Progenitor cell of endocrine pancreas (in vitro differentiated cells): ENCODE measurements around the gene AKT3. TPM values are rescaled to one million over a fixed set of nuclear protein-coding genes. Genes with fewer than 3 reads are reported as not detected.
"Not testable (repeated sequence)": the region's sequence is repeated elsewhere in the genome, so short reads cannot be mapped to it uniquely, and the experiment has no call there.

ENCODE experiments used
- DNase-seq: peaks from one replicate; pipeline ENCODE4 v3.0.0; 2021; ENCODE audit warnings: low spot score; ENCODE audit not compliant: unreplicated experiment
- H3K27ac Mint-ChIP-seq: 2 replicates; pipeline ENCODE4 v1.8.0; 2021; ENCODE audit warnings: mild to moderate bottlenecking, moderate library complexity, mixed read lengths
- H3K27me3 Mint-ChIP-seq: 2 replicates; pipeline ENCODE4 v1.8.0; 2021; ENCODE audit warnings: mixed read lengths
- H3K36me3 Mint-ChIP-seq: 2 replicates; pipeline ENCODE4 v1.8.0; 2022; ENCODE audit warnings: mixed read lengths; ENCODE audit not compliant: insufficient read depth
- H3K4me1 Mint-ChIP-seq: 2 replicates; pipeline ENCODE4 v1.8.0; 2021; ENCODE audit warnings: low read depth, mixed read lengths
- H3K4me3 Mint-ChIP-seq: 2 replicates; pipeline ENCODE4 v1.8.0; 2021; ENCODE audit warnings: low read depth, mild to moderate bottlenecking, moderate library complexity, mixed read lengths
- H3K9me3 Mint-ChIP-seq: 2 replicates; pipeline ENCODE4 v1.8.0; 2021; ENCODE audit warnings: low read depth, mixed read lengths
- CTCF ChIP-seq: fragments of 200-600 bp; sonication (generic); IDR thresholded peaks from one replicate; pipeline ENCODE4 v1.5.0; 2021; ENCODE audit warnings: antibody characterized with exemption, mild to moderate bottlenecking; ENCODE audit not compliant: unreplicated experiment
- total RNA-seq: library from RNA; stranded (reverse); gene quantifications from 2 replicates; pipeline ENCODE4 v1.2.1, GENCODE V29; 2021

Gene AKT3
- total RNA-seq, 1 donor from 2014 or later = 45.5 TPM

DNA sequence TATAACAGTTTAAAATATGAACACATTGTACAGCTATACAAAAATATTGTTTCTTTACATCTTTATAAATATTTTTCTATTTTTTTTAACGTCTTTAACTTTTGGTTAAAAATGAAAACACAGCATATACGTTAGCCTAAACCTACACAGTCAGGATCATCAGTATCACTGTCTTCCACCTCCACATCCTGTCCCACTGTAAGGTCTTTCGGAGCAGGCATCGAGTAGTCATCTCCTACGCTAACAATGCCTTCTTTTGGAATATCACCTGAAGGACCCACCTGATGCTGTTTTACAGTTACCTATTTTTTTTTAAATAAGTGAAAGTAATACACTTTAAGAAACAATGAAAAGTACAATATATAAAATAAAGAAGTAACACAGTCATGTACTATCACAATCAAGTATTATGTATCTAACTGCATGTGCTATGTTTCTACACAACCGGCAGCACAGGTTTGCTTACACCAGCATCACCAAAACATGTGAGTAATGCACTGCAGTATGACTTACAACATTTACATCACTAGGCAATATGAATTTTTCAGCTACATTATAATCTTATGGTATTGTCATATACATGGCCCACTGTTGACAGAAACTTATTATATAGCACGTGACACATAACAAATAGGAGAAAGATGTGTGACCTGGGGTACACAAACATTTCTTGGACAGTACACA lies 254.4 kb downstream of the AKT3 start:
- DNase-seq = no peak
- Mint-ChIP-seq H3K4me3 (no peak overlapping the region), H3K9me3 (no peaks in the 10 kb centered on the region), H3K27me3 (no peaks in the 10 kb centered on the region), H3K4me1 (no peaks in the 10 kb centered on the region), H3K27ac (no peak overlapping the region), H3K36me3 (no peaks in the 10 kb centered on the region)
- TF ChIP-seq CTCF = no peak

GRCh38 chr1:243594455-243594854 lies 255.6 kb downstream of the AKT3 start:
- H3K9me3 Mint-ChIP-seq = no peaks in the 10 kb centered on the region
- no peaks in the 10 kb centered on the region for H3K36me3 Mint-ChIP-seq
- no peak overlapping the region for H3K4me3 Mint-ChIP-seq
- no peaks in the 10 kb centered on the region for H3K27me3 Mint-ChIP-seq
- no peak for TF ChIP-seq CTCF
- DNase-seq = no peak
- H3K4me1 Mint-ChIP-seq = no peaks in the 10 kb centered on the region
- H3K27ac Mint-ChIP-seq = no peak overlapping the region

DNA sequence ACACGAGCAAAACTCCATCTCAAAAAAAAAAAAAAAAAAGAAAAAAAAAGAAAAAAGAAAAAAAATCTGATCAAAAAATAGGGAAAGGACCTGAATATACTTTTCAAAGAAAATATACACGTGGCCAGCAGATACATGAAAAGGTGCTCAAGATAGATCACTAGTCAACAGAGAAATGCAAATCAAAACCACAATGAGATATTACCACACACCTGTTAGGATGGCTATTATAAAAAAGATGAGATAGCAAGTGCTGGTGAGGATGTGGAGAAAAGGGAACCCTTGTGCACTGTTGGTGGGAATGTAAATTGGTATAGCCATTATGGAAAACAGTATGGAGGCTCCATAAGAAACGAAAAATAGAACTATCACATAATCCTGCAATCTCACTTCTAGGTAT lies 260.8 kb downstream of the AKT3 start:
- Mint-ChIP-seq H3K36me3 (peaks cover 13% of the 10 kb centered on the region), H3K9me3 (peaks cover 15% of the 10 kb centered on the region)
- not testable (repeated sequence) for H3K4me1 Mint-ChIP-seq, DNase-seq, H3K27me3 Mint-ChIP-seq, H3K27ac Mint-ChIP-seq, H3K4me3 Mint-ChIP-seq

DNA sequence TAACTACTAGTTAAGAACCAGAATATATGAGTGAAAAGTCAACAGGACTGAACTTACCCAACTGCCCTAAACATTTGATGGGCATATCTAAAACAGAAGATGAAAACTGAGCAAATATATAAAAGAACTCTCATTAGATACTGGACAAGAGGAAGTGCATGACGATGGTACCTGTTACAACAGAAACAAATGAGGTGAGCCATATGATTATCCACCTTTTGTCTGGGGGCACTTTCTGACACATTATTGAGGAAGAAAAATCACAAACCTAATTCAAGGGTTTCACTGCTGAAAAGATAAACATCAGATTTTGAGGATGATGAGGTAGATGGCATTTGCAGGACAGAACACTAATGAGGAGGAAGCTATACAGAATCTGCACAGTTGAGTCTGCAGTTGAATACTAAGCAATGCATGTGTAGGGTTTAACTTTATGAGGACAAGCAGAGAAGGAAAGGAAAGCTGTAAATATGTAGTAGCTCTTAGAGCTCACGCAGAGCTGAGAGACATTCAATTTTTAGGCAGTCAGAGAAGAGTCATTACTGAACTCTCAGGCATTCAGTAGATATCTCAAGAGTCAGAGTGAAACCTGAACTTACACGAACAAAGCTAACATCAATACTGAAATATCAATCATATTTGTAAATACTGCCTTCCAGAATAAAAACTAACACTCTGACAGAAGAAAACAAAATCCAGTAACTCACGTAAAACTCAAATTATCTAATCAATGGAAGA lies 262.1 kb downstream of the AKT3 start:
- DNase-seq = no peak
- Mint-ChIP-seq H3K4me1 (peaks cover 2% of the 10 kb centered on the region), H3K36me3 (peaks cover 17% of the 10 kb centered on the region), H3K27ac (no peak overlapping the region), H3K9me3 (peaks cover 24% of the 10 kb centered on the region), H3K27me3 (no peaks in the 10 kb centered on the region), H3K4me3 (no peak overlapping the region)
- no peak for TF ChIP-seq CTCF

GRCh38 chr1:243587285-243587684 lies 262.8 kb downstream of the AKT3 start:
- no peak for TF ChIP-seq CTCF
- Mint-ChIP-seq H3K9me3 (peaks cover 30% of the 10 kb centered on the region), H3K4me3 (no peak overlapping the region), H3K36me3 (peaks cover 20% of the 10 kb centered on the region), H3K27ac (no peak overlapping the region), H3K4me1 (peaks cover 2% of the 10 kb centered on the region), H3K27me3 (no peaks in the 10 kb centered on the region)
- DNase-seq = no peak

- Mint-ChIP-seq H3K9me3 (peaks cover 32% of the 10 kb centered on the region), H3K27ac (no peak overlapping the region), H3K36me3 (peaks cover 22% of the 10 kb centered on the region), H3K27me3 (no peaks in the 10 kb centered on the region), H3K4me3 (no peak overlapping the region), H3K4me1 (peaks cover 2% of the 10 kb centered on the region)
- DNase-seq = no peak
- TF ChIP-seq CTCF = no peak
Measured at GRCh38 chr1:243585982-243586381, 264.1 kb downstream of the AKT3 start.
